ENCODE results near the gene HNF4A.
A peak's percentile ranks its signal among the peaks of the same experiment; 100 is the strongest.

HNF4A gene

GRCh38 chr20:44392776-44393607 is 37.5 kb downstream of the HNF4A start:
- H3K27me3 ChIP-seq (ENCODE audit: control insufficient read depth, insufficient read depth, low read length) = peaks cover 5% of the 10 kb centered on the region
- H3K36me3 ChIP-seq (ENCODE audit: control insufficient read depth, insufficient read depth, low read length) = no peaks in the 10 kb centered on the region
- H3K9ac ChIP-seq (ENCODE audit: low read depth, low read length) = no peak overlapping the region
- no peak overlapping the region for H3K27ac ChIP-seq (ENCODE audit: low read depth, low read length)
- no peak overlapping the region for H3K4me3 ChIP-seq (ENCODE audit: low read depth, low read length)
- no peaks in the 10 kb centered on the region for H3K9me3 ChIP-seq (ENCODE audit: control insufficient read depth, insufficient read depth, low read length)
- H3K4me1 ChIP-seq (ENCODE audit: control insufficient read depth, insufficient read depth, low read length) = no peaks in the 10 kb centered on the region

- no peak overlapping the region for H3K27ac ChIP-seq (ENCODE audit: low read depth, low read length)
- no peak overlapping the region for H3K4me3 ChIP-seq (ENCODE audit: low read depth, low read length)
- no peaks in the 10 kb centered on the region for H3K36me3 ChIP-seq (ENCODE audit: control insufficient read depth, insufficient read depth, low read length)
- H3K4me1 ChIP-seq (ENCODE audit: control insufficient read depth, insufficient read depth, low read length) = no peaks in the 10 kb centered on the region
- H3K9ac ChIP-seq (ENCODE audit: low read depth, low read length) = no peak overlapping the region
- peaks cover 5% of the 10 kb centered on the region for H3K27me3 ChIP-seq (ENCODE audit: control insufficient read depth, insufficient read depth, low read length)
- H3K9me3 ChIP-seq (ENCODE audit: control insufficient read depth, insufficient read depth, low read length) = no peaks in the 10 kb centered on the region
These were observed 38.3 kb downstream of the HNF4A start for GRCh38 chr20:44393608-44394451.

- peaks cover under 1% of the 10 kb centered on the region; the same call in 1 of the 2 replicates for H3K27me3 ChIP-seq (ENCODE audit: control insufficient read depth, insufficient read depth, low read length)
- no peak overlapping the region for H3K9ac ChIP-seq (ENCODE audit: low read depth, low read length)
- H3K4me3 ChIP-seq (ENCODE audit: low read depth, low read length) = no peak overlapping the region
- H3K4me1 ChIP-seq (ENCODE audit: control insufficient read depth, insufficient read depth, low read length) = no peaks in the 10 kb centered on the region
- no peaks in the 10 kb centered on the region for H3K36me3 ChIP-seq (ENCODE audit: control insufficient read depth, insufficient read depth, low read length)
- H3K9me3 ChIP-seq (ENCODE audit: control insufficient read depth, insufficient read depth, low read length) = no peaks in the 10 kb centered on the region
- H3K27ac ChIP-seq (ENCODE audit: low read depth, low read length) = no peak overlapping the region
These were observed 38.9 kb downstream of the HNF4A start for GRCh38 chr20:44394452-44394701.

GRCh38 chr20:44394702-44395460 is 39.4 kb downstream of the HNF4A start:
- Histone ChIP-seq H3K9ac (ENCODE audit: low read depth, low read length) (no peak overlapping the region), H3K9me3 (ENCODE audit: control insufficient read depth, insufficient read depth, low read length) (no peaks in the 10 kb centered on the region), H3K4me1 (ENCODE audit: control insufficient read depth, insufficient read depth, low read length) (no peaks in the 10 kb centered on the region), H3K27ac (ENCODE audit: low read depth, low read length) (no peak overlapping the region), H3K27me3 (ENCODE audit: control insufficient read depth, insufficient read depth, low read length) (no peaks in the 10 kb centered on the region; the same call in 1 of the 2 replicates), H3K36me3 (ENCODE audit: control insufficient read depth, insufficient read depth, low read length) (no peaks in the 10 kb centered on the region), H3K4me3 (ENCODE audit: low read depth, low read length) (no peak overlapping the region)

GRCh38 chr20:44395461-44396340 is 40.2 kb downstream of the HNF4A start:
- Histone ChIP-seq H3K9ac (ENCODE audit: low read depth, low read length) (no peak overlapping the region), H3K4me1 (ENCODE audit: control insufficient read depth, insufficient read depth, low read length) (no peaks in the 10 kb centered on the region), H3K36me3 (ENCODE audit: control insufficient read depth, insufficient read depth, low read length) (no peaks in the 10 kb centered on the region), H3K4me3 (ENCODE audit: low read depth, low read length) (no peak overlapping the region), H3K9me3 (ENCODE audit: control insufficient read depth, insufficient read depth, low read length) (no peaks in the 10 kb centered on the region), H3K27ac (ENCODE audit: low read depth, low read length) (no peak overlapping the region), H3K27me3 (ENCODE audit: control insufficient read depth, insufficient read depth, low read length) (no peaks in the 10 kb centered on the region)

- H3K9ac ChIP-seq (ENCODE audit: low read depth, low read length) = no peak overlapping the region
- H3K4me1 ChIP-seq (ENCODE audit: control insufficient read depth, insufficient read depth, low read length) = no peaks in the 10 kb centered on the region
- H3K4me3 ChIP-seq (ENCODE audit: low read depth, low read length) = no peak overlapping the region
- no peak overlapping the region for H3K27ac ChIP-seq (ENCODE audit: low read depth, low read length)
- no peaks in the 10 kb centered on the region for H3K9me3 ChIP-seq (ENCODE audit: control insufficient read depth, insufficient read depth, low read length)
- no peaks in the 10 kb centered on the region for H3K27me3 ChIP-seq (ENCODE audit: control insufficient read depth, insufficient read depth, low read length)
- no peaks in the 10 kb centered on the region for H3K36me3 ChIP-seq (ENCODE audit: control insufficient read depth, insufficient read depth, low read length)
These were observed 41.1 kb downstream of the HNF4A start for GRCh38 chr20:44396369-44397130.

- no peaks in the 10 kb centered on the region for H3K27me3 ChIP-seq (ENCODE audit: control insufficient read depth, insufficient read depth, low read length)
- H3K4me1 ChIP-seq (ENCODE audit: control insufficient read depth, insufficient read depth, low read length) = no peaks in the 10 kb centered on the region
These were observed 42.8 kb downstream of the HNF4A start for GRCh38 chr20:44398335-44398734.

GRCh38 chr20:44399446-44399845 is 43.9 kb downstream of the HNF4A start:
- H3K27ac ChIP-seq (ENCODE audit: low read depth, low read length) = no peak overlapping the region
- H3K36me3 ChIP-seq (ENCODE audit: control insufficient read depth, insufficient read depth, low read length) = no peaks in the 10 kb centered on the region
- H3K4me1 ChIP-seq (ENCODE audit: control insufficient read depth, insufficient read depth, low read length) = no peaks in the 10 kb centered on the region
- H3K9me3 ChIP-seq (ENCODE audit: control insufficient read depth, insufficient read depth, low read length) = no peaks in the 10 kb centered on the region
- H3K9ac ChIP-seq (ENCODE audit: low read depth, low read length) = no peak overlapping the region
- no peak overlapping the region for H3K4me3 ChIP-seq (ENCODE audit: low read depth, low read length)
- no peaks in the 10 kb centered on the region for H3K27me3 ChIP-seq (ENCODE audit: control insufficient read depth, insufficient read depth, low read length)

More at GRCh38 chr20:44398335-44398734, 42.8 kb downstream of the HNF4A start:
- Histone ChIP-seq H3K9ac (ENCODE audit: low read depth, low read length) (no peak overlapping the region), H3K9me3 (ENCODE audit: control insufficient read depth, insufficient read depth, low read length) (no peaks in the 10 kb centered on the region), H3K27ac (ENCODE audit: low read depth, low read length) (no peak overlapping the region), H3K36me3 (ENCODE audit: control insufficient read depth, insufficient read depth, low read length) (no peaks in the 10 kb centered on the region), H3K4me3 (ENCODE audit: low read depth, low read length) (no peak overlapping the region)

GRCh38 chr20:44400671-44400969 is 45.1 kb downstream of the HNF4A start:
- no peak overlapping the region for H3K4me3 ChIP-seq (ENCODE audit: low read depth, low read length)
- no peak overlapping the region for H3K9ac ChIP-seq (ENCODE audit: low read depth, low read length)
- no peaks in the 10 kb centered on the region for H3K9me3 ChIP-seq (ENCODE audit: control insufficient read depth, insufficient read depth, low read length)
- H3K36me3 ChIP-seq (ENCODE audit: control insufficient read depth, insufficient read depth, low read length) = no peaks in the 10 kb centered on the region
- H3K27me3 ChIP-seq (ENCODE audit: control insufficient read depth, insufficient read depth, low read length) = no peaks in the 10 kb centered on the region
- H3K4me1 ChIP-seq (ENCODE audit: control insufficient read depth, insufficient read depth, low read length) = no peaks in the 10 kb centered on the region
- H3K27ac ChIP-seq (ENCODE audit: low read depth, low read length) = peak overlapping the region; percentile 31
